GM12801 (cell line): ENCODE measurements around the gene ZGPAT.

Experiments used
- TF ChIP-seq, protein P1 (sequence below): IDR thresholded peaks from one replicate; pipeline ENCODE4 v1.5.1; 2011; ENCODE audit warnings: control low read depth; ENCODE audit not compliant: insufficient read length; ENCODE audit errors: extremely low read depth

The ZGPAT gene

GRCh38 chr20:63739130-63740069 lies 31.6 kb downstream of the ZGPAT start, which contains the start of gene SLC2A4RG:
Gene SLC2A4RG, plus strand, starts transcription at chr20:63739776. Its CDS starts 137 bp downstream, at chr20:63739913.
- TF ChIP-seq, protein P1, sequence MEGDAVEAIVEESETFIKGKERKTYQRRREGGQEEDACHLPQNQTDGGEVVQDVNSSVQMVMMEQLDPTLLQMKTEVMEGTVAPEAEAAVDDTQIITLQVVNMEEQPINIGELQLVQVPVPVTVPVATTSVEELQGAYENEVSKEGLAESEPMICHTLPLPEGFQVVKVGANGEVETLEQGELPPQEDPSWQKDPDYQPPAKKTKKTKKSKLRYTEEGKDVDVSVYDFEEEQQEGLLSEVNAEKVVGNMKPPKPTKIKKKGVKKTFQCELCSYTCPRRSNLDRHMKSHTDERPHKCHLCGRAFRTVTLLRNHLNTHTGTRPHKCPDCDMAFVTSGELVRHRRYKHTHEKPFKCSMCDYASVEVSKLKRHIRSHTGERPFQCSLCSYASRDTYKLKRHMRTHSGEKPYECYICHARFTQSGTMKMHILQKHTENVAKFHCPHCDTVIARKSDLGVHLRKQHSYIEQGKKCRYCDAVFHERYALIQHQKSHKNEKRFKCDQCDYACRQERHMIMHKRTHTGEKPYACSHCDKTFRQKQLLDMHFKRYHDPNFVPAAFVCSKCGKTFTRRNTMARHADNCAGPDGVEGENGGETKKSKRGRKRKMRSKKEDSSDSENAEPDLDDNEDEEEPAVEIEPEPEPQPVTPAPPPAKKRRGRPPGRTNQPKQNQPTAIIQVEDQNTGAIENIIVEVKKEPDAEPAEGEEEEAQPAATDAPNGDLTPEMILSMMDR: no peak

GRCh38 chr20:63740070-63740626 lies 32.3 kb downstream of the ZGPAT start:
- TF ChIP-seq, protein P1: no peak

DNA sequence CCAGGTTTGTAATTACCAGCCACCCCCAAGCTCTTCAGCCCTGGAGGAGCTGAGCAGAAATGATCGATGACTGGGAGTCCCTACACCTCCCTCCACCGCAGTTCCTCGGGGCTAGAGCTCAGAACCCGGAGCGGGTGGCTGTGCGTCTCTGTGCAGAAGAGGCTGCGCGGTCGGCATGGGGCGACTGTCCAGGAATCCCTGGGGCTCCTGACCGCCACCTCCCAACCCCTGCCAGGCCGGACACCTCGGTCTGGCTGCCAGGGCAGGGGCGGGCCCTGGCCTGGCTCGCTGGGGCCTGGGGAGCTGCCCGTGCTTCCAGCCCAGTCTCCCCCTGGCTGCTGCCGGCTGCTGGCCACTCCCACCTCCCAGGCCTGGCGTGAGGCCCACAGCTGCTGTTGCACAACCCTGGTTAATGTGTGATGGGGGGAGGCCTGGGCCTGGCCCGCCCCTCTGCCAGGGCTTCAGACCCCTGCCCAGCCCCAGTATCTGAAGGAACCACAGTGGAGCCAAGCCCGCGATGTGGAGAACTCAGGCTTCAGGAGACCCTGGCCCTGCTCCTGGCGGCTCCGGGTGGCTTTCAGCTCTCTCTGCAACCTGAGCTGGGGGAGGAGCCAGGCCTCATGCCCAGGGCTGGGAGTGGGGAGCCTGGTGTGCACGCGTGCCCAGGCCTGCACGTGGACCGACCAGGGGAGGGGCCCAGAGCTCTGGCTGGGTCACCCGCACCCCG lies 33.0 kb downstream of the ZGPAT start:
- TF ChIP-seq, protein P1: no peak

DNA sequence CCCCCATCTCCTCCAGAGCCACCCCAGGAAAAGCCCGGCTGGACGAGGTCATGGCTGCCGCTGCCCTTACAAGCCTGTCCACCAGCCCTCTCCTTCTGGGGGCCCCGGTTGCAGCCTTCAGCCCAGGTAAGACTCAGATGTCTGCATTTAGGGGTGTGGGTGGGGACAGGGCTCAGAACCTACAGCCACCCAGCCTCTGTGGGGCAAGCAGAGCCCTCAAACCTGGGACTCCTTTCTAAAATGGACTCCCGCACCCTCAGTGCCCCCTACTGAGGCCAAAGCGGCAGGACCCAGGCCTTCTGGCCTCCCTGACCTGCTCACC lies 33.5 kb downstream of the ZGPAT start:
- TF ChIP-seq, protein P1: no peak

DNA sequence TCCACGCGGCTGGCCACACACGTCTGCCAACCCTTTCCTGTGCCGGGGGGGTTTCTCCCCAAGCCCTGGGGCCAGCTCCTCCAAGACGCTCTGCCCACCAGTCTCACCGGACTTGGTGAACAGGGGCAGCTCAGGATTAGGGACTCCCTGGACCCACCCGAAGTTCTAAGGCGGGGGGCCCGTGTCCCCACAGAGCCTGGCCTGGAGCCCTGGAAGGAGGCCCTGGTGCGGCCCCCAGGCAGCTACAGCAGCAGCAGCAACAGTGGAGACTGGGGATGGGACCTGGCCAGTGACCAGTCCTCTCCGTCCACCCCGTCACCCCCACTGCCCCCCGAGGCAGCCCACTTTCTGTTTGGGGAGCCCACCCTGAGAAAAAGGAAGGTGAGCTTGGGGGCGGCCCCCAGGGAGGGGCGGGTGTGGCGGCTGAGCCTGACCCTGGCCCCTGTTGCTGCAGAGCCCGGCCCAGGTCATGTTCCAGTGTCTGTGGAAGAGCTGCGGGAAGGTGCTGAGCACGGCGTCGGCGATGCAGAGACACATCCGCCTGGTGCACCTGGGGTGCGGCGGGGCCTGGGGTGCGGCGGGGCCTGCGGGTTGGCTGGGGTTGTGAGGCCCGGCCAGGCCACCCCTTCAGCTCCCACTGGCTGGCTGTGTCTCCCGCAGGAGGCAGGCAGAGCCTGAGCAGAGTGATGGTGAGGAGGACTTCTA lies 34.0 kb downstream of the ZGPAT start:
- TF ChIP-seq, protein P1: no peak

DNA sequence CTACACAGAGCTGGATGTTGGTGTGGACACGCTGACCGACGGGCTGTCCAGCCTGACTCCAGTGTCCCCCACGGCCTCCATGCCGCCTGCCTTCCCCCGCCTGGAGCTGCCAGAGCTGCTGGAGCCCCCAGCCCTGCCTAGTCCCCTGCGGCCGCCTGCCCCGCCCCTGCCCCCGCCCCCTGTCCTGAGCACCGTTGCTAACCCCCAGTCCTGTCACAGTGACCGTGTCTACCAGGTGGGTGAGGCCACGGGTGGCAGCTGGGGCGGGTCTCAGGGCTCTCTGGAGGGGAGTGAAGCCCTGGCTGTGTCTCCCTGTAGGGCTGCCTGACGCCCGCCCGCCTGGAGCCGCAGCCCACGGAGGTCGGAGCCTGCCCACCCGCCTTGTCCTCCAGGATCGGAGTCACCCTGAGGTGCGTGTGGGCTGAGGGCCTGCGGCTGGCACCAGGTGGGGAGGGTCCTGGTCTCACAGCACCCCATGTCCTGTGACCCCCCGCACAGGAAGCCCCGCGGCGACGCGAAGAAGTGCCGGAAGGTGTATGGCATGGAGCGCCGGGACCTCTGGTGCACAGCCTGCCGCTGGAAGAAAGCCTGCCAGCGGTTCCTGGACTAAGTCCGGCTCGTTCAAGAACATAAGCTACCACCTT lies 34.7 kb downstream of the ZGPAT start:
- TF ChIP-seq, protein P1: no peak
